Osteoblast (primary cell): Measurements from ENCODE around the gene HYAL2. TPM values are rescaled to one million over a fixed set of nuclear protein-coding genes. Genes with fewer than 3 reads are reported as not detected.
"Not testable (repeated sequence)": the region's sequence is repeated elsewhere in the genome, so short reads cannot be mapped to it uniquely, and the experiment has no call there.

ENCODE experiments used
- DNase-seq: peaks from one replicate; pipeline ENCODE4 v3.0.0; 2011; ENCODE audit warnings: low spot score, mixed read lengths; ENCODE audit not compliant: insufficient read length; ENCODE audit errors: missing footprints
- H2AFZ ChIP-seq: 2 replicates; pipeline ENCODE4 v1.6.0; 2011; ENCODE audit warnings: mild to moderate bottlenecking, low read length
- H3K27ac ChIP-seq: 2 replicates; pipeline ENCODE4 v1.5.1; 2011; ENCODE audit warnings: mild to moderate bottlenecking, low read depth, low read length, moderate library complexity
- H3K27me3 ChIP-seq: 2 replicates; pipeline ENCODE4 v1.6.0; 2012; ENCODE audit warnings: mild to moderate bottlenecking, control low read depth, inconsistent platforms, low read length, moderate library complexity; ENCODE audit not compliant: insufficient read depth
- H3K36me3 ChIP-seq: 2 replicates; pipeline ENCODE4 v1.5.1; 2011; ENCODE audit warnings: mild to moderate bottlenecking, low read length, control low read depth, moderate library complexity; ENCODE audit not compliant: insufficient read depth
- H3K4me1 ChIP-seq: 2 replicates; pipeline ENCODE4 v1.5.1; 2011; ENCODE audit warnings: mild to moderate bottlenecking, low read length, control low read depth, moderate library complexity; ENCODE audit not compliant: insufficient read depth
- H3K4me2 ChIP-seq: 2 replicates; pipeline ENCODE4 v1.6.0; 2011; ENCODE audit warnings: mild to moderate bottlenecking, low read length; ENCODE audit not compliant: insufficient read depth
- H3K4me3 ChIP-seq: fragments of 200-600 bp; sonication (generic); 3 replicates; pipeline ENCODE4 v1.5.1; 2012; ENCODE audit warnings: mild to moderate bottlenecking, low read length, inconsistent platforms; ENCODE audit not compliant: insufficient read depth
- H3K79me2 ChIP-seq: 2 replicates; pipeline ENCODE4 v1.6.0; 2012; ENCODE audit warnings: mild to moderate bottlenecking, low read length, control low read depth, inconsistent platforms; ENCODE audit not compliant: insufficient read depth
- H3K9me3 ChIP-seq: 2 replicates; pipeline ENCODE4 v1.5.1; 2011; ENCODE audit warnings: low read depth, low read length, control low read depth
- H4K20me1 ChIP-seq: 2 replicates; pipeline ENCODE4 v1.6.0; 2012; ENCODE audit warnings: mild to moderate bottlenecking, low read length, control low read depth; ENCODE audit not compliant: insufficient read depth
- total RNA-seq: library from RNA; depleted of rRNA; stranded (reverse); fragments of >200 nt; gene quantifications from 2 replicates; pipeline ENCODE4 v1.2.3, GENCODE V29; 2012
- TF ChIP-seq, protein P1 (sequence below): IDR thresholded peaks from 2 replicates; pipeline ENCODE4 v1.5.1; 2011; ENCODE audit warnings: mild to moderate bottlenecking, low read depth, low read length, moderate library complexity; ENCODE audit errors: extremely low read depth

Gene HYAL2
- total RNA-seq, 1 donor = 32.9 TPM

DNA sequence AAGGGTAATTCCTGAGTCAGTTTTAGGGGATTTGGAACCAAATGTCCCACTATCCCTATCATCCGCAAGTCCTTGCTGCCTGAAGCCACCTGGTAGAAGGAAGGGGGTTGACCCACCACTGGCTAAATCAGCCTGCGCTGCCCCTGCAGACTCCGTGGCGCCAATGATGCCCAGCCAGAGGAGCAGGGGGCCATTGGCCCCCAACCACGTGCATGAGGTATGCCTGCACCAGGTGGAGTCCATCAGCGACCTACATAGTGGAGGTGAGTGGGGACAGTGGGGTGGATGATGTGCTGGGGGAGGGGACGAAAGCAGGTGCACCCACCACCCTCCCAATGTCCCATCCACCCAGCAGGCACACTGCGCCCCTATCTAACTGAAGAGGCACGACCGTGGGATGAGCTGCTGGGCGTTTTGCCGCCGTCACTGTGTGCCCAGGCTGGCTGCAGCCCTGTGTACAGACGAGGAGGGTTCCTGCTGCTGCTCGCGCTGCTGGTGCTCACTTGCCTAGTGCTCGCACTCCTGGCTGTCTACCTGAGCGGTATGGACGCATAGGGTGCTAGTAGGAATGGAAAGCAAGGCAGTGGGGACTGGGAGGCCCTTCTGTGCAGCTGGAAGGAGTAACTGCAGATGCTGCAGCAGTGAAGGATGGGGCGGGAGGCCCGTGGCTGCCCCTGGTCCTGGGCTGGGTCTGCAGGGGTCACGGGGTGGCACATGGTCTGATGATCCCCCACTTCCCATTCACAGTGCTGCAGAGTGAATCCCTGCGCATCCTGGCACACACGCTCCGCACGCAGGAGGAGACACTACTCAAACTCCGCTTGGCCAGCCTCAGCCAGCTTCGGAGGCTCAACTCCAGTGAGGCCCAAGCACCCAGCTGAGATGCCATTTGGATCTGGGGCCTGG, 36.0 kb downstream of the HYAL2 start:
- Histone ChIP-seq H3K4me1 (peaks cover 6% of the 10 kb centered on the region), H3K36me3 (peaks cover 33% of the 10 kb centered on the region), H2AFZ (no peak overlapping the region), H3K27ac (no peak overlapping the region), H3K79me2 (peaks cover 18% of the 10 kb centered on the region), H3K9me3 (no peaks in the 10 kb centered on the region), H3K4me3 (no peak overlapping the region), H3K27me3 (no peaks in the 10 kb centered on the region), H3K4me2 (no peak overlapping the region), H4K20me1 (no peaks in the 10 kb centered on the region)
- DNase-seq = no peak
- TF ChIP-seq, protein P1, sequence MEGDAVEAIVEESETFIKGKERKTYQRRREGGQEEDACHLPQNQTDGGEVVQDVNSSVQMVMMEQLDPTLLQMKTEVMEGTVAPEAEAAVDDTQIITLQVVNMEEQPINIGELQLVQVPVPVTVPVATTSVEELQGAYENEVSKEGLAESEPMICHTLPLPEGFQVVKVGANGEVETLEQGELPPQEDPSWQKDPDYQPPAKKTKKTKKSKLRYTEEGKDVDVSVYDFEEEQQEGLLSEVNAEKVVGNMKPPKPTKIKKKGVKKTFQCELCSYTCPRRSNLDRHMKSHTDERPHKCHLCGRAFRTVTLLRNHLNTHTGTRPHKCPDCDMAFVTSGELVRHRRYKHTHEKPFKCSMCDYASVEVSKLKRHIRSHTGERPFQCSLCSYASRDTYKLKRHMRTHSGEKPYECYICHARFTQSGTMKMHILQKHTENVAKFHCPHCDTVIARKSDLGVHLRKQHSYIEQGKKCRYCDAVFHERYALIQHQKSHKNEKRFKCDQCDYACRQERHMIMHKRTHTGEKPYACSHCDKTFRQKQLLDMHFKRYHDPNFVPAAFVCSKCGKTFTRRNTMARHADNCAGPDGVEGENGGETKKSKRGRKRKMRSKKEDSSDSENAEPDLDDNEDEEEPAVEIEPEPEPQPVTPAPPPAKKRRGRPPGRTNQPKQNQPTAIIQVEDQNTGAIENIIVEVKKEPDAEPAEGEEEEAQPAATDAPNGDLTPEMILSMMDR = no peak

DNA sequence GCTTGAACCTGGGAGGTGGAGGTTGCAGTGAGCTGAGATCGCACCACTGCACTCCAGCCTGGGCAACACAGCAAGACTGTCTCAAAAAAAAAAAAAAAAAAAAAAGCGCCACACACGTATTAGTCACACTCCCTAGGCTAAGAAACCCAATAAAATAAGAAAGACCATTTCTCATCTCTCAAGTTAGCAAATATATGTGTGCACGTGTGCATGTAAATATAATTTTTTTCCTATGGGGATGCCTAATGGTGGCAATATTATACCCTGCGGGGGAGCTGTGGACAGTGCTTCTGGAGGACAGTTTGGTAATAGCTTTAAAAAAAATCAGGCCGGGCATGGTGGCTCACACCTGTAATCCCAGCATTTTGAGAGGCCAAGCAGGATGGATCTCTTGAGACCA, 38.4 kb downstream of the HYAL2 start:
- not testable (repeated sequence) for H3K4me1 ChIP-seq, H3K27ac ChIP-seq, H3K4me2 ChIP-seq, H3K79me2 ChIP-seq, H3K4me3 ChIP-seq, H4K20me1 ChIP-seq, H3K27me3 ChIP-seq, DNase-seq, H2AFZ ChIP-seq, H3K9me3 ChIP-seq
- peaks cover 18% of the 10 kb centered on the region for H3K36me3 ChIP-seq

GRCh38 chr3:50279255-50280016, 43.1 kb downstream of the HYAL2 start:
- Histone ChIP-seq H3K9me3 (no peaks in the 10 kb centered on the region), H4K20me1 (no peaks in the 10 kb centered on the region), H3K4me3 (no peak overlapping the region), H2AFZ (no peak overlapping the region), H3K27me3 (no peaks in the 10 kb centered on the region), H3K4me2 (no peak overlapping the region), H3K4me1 (no peaks in the 10 kb centered on the region), H3K36me3 (no peaks in the 10 kb centered on the region), H3K79me2 (no peaks in the 10 kb centered on the region), H3K27ac (no peak overlapping the region)
- TF ChIP-seq, protein P1 = no peak
- no peak for DNase-seq

- TF ChIP-seq, protein P1 = no peak
- no peak within 1 kb of the TSS for H3K4me2 ChIP-seq
Measured at GRCh38 chr3:50278880-50279224, 43.7 kb downstream of the HYAL2 start, which contains the start of gene LSMEM2. Gene LSMEM2, plus strand, starts transcription at chr3:50279087. Its CDS starts 27 bp downstream, at chr3:50279114.

More at GRCh38 chr3:50278880-50279224, 43.7 kb downstream of the HYAL2 start, which contains the start of gene LSMEM2:
- no peaks in the 10 kb centered on the region for H3K79me2 ChIP-seq
- H2AFZ ChIP-seq = no peak within 1 kb of the TSS
- H3K4me1 ChIP-seq = no peaks in the 10 kb centered on the region
- DNase-seq = no peak
- no peaks in the 10 kb centered on the region for H3K36me3 ChIP-seq
- no peak within 1 kb of the TSS for H3K4me3 ChIP-seq
- no peaks in the 10 kb centered on the region for H3K9me3 ChIP-seq
- H4K20me1 ChIP-seq = no peaks in the 10 kb centered on the region
- H3K27ac ChIP-seq = no peak within 1 kb of the TSS
- no peaks in the 10 kb centered on the region for H3K27me3 ChIP-seq
